HG03175 (cell line): ENCODE results near the gene SOAT2.
"Not testable (repeated sequence)": the region's sequence is repeated elsewhere in the genome, so short reads cannot be mapped to it uniquely, and the experiment has no call there.

Source experiments
- ATAC-seq: cut with Tn5 transposase; IDR thresholded peaks from one replicate; pipeline ENCODE4 v1.9.1; 2021; ENCODE audit warnings: mild to moderate bottlenecking, moderate library complexity; ENCODE audit not compliant: unreplicated experiment

SOAT2 gene

DNA sequence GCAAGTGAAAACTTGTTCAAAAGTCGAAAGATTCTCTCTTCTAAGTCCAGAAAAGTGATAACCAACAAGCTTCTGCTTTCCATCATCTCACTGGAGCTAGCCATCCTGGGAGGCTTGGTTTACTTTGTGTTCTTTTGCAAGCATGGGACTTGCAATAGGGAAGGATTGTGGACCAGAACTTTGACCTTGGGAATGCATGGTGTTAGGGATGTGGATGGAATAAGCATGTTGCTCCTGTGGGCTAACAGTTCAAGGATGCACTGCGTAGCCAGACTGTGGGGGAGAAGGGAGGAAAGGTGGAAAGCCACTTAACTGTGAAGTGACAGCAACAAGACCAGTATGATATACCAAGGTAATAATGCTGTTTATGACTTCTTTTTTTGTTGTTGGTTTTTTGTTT is 28.6 kb downstream of the SOAT2 start:
- no peak for ATAC-seq

DNA sequence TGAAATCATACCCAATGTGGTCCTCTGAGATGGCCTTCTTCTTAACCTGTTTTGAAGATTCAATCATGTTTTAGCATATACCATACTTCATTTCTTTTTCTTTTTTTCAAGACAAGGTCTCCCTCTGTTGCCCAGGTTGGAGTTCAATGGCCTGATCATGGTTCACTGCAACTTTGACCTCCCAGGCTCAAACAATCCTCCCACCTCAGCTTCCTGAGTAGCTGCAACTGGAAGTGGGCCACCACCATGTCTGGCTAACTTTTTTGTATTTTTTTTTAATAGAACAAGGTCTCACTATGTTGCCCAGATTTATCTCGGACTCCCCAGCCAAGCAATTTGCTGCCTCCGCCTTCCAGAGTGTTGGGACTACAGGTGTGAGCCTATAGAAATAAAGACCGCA is 30.4 kb downstream of the SOAT2 start:
- no peak for ATAC-seq

- ATAC-seq = no peak
Measured at GRCh38 chr12:53143355-53143754, 40.1 kb downstream of the SOAT2 start.

- ATAC-seq = no peak
Measured at GRCh38 chr12:53145383-53146260, 42.3 kb downstream of the SOAT2 start.

GRCh38 chr12:53147181-53147580 is 43.9 kb downstream of the SOAT2 start:
- no peak for ATAC-seq

GRCh38 chr12:53147653-53148052 is 44.4 kb downstream of the SOAT2 start:
- ATAC-seq = no peak

DNA sequence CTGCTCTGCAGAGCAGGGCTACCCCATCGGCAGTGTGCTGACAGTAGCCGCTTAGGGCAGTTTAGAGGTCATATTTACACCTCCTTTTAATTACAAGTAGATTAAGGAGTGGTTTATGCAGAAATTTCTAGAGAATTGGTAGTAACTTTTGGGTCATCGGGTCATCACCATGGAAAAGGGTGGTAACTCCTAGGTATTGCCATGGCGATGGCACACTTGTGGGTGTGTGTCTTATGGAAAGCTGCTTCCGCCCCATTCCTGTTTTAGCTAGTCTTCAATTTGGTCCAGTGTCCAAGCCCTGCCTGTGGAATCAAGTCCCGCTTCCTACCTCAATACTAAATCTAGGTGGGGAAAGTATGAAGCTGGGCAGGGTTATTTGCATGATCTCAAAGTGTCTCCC is 47.8 kb downstream of the SOAT2 start:
- no peak for ATAC-seq

DNA sequence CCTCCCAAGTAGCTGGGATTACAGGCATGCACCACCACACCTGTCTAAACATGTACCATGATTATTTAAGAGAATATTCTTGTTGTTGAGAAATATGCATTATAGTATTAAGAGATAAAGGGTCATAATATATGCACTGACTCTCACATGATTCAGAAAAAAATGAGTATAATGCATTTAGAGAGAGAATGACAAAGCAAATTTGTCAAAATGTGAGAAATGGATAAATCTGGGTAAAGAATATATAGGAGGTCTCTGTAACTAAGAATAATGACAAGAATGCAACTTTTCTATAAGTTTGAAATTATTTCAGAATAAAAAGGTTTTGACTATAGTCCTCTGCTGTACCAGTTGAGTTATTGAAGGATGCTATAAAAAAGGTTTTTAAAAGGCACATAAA is 49.1 kb downstream of the SOAT2 start:
- no peak for ATAC-seq

DNA sequence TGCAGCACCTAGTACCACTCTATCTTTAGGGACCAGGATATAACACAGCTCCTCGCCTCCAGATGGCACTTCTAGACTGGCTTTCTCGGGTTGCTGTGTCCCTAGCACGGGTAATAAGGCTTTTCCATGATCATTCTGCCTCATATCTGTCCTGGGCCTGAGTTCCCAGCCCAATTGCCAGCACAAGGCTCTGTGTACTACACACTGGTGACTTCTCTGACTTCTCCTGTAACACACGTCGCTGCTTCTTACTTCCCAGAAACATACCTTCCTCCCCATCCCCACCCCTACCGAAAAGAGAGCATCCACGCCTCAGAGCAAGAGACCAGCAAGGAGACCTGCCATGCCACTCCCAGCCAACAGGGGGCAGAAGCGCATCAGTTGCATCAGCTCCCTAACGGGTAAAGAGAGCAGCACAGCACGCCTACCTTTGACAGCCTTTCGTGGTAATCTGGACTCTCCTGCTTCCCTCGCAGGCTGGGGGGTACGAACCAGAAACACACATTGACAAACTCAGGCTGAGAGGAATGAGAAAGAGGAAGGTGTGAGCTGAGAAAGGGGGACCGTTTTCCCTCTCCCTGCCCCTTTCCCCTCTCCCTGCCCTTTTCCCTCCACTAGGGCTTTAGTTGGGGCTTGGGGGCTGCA is 56.0 kb downstream of the SOAT2 start:
- peak; percentile 86 for ATAC-seq

DNA sequence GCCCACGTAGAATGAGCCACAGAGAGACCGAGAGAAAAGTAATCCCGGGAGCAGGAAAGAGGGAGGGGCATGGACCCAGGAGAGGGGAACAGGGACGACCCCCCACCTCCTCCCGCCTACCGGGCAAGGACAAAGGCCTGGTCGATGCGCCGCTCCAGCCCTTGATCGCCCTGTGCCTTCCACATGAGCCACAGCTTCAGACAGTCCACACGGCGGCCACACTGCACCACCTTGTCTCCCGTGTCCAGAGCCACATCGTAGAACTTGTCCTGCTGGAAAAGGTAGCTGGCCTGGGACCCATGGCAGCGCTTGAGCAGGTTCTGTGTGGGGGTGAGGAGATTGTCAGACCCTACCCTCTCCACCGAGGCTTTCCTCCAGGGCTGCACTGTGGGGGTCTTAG is 56.7 kb downstream of the SOAT2 start:
- no peak for ATAC-seq

- ATAC-seq = no peak
Measured at GRCh38 chr12:53160673-53161072, 57.4 kb downstream of the SOAT2 start.

- ATAC-seq = no peak
Measured at GRCh38 chr12:53161119-53161911, 58.0 kb downstream of the SOAT2 start.

DNA sequence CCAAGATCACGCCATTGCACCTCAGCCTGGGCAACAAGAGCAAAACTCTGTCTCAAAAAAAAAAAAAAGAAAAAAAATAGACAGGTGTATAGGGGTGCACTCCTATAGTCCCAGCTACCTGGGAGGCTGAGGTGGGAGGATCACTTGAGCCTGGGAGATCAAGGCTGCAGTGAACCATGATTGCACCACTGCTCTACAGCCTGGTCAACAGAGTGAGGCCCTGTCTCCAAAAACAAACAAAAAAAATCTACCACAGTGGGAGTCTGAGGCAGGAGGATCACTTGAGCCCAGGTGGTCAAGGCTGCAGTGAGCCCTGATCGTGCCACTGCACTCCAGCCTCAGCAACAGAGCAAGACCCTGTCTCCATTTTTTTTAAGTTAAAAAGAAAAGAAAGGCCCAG is 59.7 kb downstream of the SOAT2 start:
- not testable (repeated sequence) for ATAC-seq

DNA sequence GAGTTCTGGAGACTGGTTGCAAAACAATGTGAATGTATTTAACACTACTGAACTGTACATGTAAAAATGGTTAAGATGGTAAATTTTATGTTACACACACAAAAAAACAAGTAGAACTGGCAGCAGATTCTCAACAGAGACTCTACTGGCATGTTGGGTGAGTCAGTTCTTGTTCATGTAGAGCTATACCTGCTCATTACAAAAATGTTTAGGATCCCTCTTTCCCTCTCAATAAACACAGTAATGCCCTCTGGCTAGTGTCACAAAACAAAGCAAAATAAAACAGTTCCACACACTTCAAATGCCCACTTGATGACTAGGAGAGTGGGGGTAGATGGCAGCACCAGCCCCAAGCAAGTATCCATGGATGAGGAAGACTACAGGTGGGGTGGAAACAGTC is 63.6 kb downstream of the SOAT2 start:
- no peak for ATAC-seq

DNA sequence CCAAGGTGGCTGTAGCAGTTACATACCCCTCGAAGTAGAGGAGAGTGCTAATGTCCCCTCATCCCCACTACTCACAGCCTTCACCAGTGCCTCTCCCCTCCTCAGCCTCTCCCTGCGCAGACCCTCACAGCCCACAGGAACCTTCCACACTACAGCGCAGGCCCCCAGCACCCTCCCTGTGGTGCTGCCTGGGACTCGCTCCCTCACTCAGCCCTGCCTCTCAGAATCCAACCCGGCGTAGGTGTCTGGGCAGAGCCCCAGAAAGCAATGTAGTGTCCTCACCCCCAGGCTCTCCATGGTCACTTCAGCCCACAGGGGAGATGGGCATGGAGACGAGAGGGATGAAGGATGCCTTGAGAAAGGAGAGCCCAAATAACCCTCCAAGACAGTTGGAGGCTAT is 66.4 kb downstream of the SOAT2 start:
- ATAC-seq = no peak

- ATAC-seq = no peak
Measured at GRCh38 chr12:53170215-53170614, 66.9 kb downstream of the SOAT2 start.

GRCh38 chr12:53170876-53171724 is 67.8 kb downstream of the SOAT2 start:
- ATAC-seq = no peak

GRCh38 chr12:53171725-53172329 is 68.5 kb downstream of the SOAT2 start:
- ATAC-seq = no peak

GRCh38 chr12:53172352-53172751 is 69.1 kb downstream of the SOAT2 start:
- no peak for ATAC-seq

DNA sequence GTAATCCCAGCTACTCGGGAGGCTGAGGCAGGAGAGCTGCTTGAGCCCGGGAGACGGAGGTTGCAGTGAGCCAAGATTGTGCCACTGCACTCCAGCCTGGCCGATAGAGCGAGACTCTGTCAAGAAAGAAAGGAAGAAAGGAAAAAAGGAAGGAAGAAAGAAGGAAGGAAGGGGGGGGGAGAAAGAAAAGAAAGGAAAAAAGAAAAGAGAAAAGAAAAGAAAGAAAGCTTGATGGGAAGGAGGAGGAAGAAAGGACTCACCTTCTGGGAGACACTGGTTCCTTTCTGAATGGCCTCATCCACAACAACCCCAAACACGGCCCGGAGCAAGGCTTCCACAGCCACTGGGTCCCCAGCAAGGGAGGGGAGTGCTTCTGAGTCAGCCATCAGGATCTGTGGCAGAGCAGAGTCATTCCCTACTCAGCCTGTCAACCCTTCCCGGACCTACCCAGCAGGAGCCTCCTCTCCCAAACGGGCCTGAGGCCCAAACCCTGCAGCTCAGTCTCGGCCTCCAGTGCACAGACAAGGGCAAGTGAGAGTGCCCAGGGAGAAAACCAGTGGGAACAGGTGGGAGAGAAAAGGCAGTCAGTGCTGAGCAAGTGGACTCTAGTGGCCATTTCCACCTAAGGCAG is 69.9 kb downstream of the SOAT2 start:
- ATAC-seq = no peak
